ENCODE data around the gene GADD45B.
A peak's percentile ranks its signal among the peaks of the same experiment; 100 is the strongest.
"Not testable (repeated sequence)": the region's sequence is repeated elsewhere in the genome, so short reads cannot be mapped to it uniquely, and the experiment has no call there.

GADD45B gene

GRCh38 chr19:2469915-2470200, 6.1 kb upstream of the GADD45B start:
- not testable (repeated sequence) for DNase-seq

- peak; percentile 72 for DNase-seq
Observed at GRCh38 chr19:2474232-2475017, 1.5 kb upstream of the GADD45B start.

GRCh38 chr19:2475018-2475701, 767 bp upstream of the GADD45B start:
- no peak for DNase-seq

- DNase-seq, result no peak
Observed at GRCh38 chr19:2476451-2477140, 669 bp downstream of the GADD45B start.

- DNase-seq, result no peak
Observed at GRCh38 chr19:2477141-2477710, 1.3 kb downstream of the GADD45B start.

GRCh38 chr19:2477732-2478191, 1.8 kb downstream of the GADD45B start:
- no peak for DNase-seq

- DNase-seq, result no peak
Observed at GRCh38 chr19:2478278-2478755, 2.4 kb downstream of the GADD45B start.

- DNase-seq, result no peak
Observed at GRCh38 chr19:2478756-2479555, 3.0 kb downstream of the GADD45B start.

- no peak for DNase-seq
Observed at GRCh38 chr19:2479556-2480194, 3.7 kb downstream of the GADD45B start.

- no peak for DNase-seq
Observed at GRCh38 chr19:2481466-2481865, 5.5 kb downstream of the GADD45B start.

- DNase-seq, result no peak
Observed at GRCh38 chr19:2482354-2483038, 6.6 kb downstream of the GADD45B start.

GRCh38 chr19:2483084-2483483, 7.2 kb downstream of the GADD45B start:
- DNase-seq, result no peak

- no peak for DNase-seq
Observed at GRCh38 chr19:2483484-2484151, 7.7 kb downstream of the GADD45B start.

GRCh38 chr19:2484178-2484937, 8.4 kb downstream of the GADD45B start:
- DNase-seq, result no peak

GRCh38 chr19:2485428-2485827, 9.5 kb downstream of the GADD45B start:
- DNase-seq, result no peak

GRCh38 chr19:2487090-2487489, 11.2 kb downstream of the GADD45B start:
- no peak for DNase-seq

- DNase-seq, result no peak
Observed at GRCh38 chr19:2487842-2488241, 11.9 kb downstream of the GADD45B start.

GRCh38 chr19:2488405-2488941, 12.5 kb downstream of the GADD45B start:
- no peak for DNase-seq

GRCh38 chr19:2488942-2489731, 13.2 kb downstream of the GADD45B start:
- DNase-seq, result no peak

Measured in NCI-H1436 (cell line).